Immature natural killer cell (primary cell): ENCODE data around the gene OSCAR. TPM values are rescaled to one million over a fixed set of nuclear protein-coding genes. Genes with fewer than 3 reads are reported as not detected.
A peak's percentile ranks its signal among the peaks of the same experiment; 100 is the strongest.

Experiments used
- DNase-seq, 3 donors: peaks; one replicate each; pipeline ENCODE4 v3.0.0; 2022; ENCODE audit warnings: mixed read lengths in 1 of 3
- H3K27ac Mint-ChIP-seq, 6 donors: one replicate each; pipeline ENCODE4 v1.8.0; 2020; ENCODE audit warnings: mixed read lengths in 6 of 6, mild to moderate bottlenecking in 5 of 6, inconsistent platforms in 4 of 6, moderate library complexity in 3 of 6
- H3K27me3 Mint-ChIP-seq, 3 donors: one replicate each; pipeline ENCODE4 v1.8.0; 2020 to 2021; ENCODE audit warnings: low read depth in 3 of 3, mild to moderate bottlenecking in 3 of 3, mixed read lengths in 3 of 3, moderate library complexity in 3 of 3, inconsistent platforms in 1 of 3
- H3K36me3 Mint-ChIP-seq, 3 donors: one replicate each; pipeline ENCODE4 v1.8.0; 2020; ENCODE audit warnings: mixed read lengths in 3 of 3, inconsistent platforms in 2 of 3, mild to moderate bottlenecking in 2 of 3
- H3K4me1 Mint-ChIP-seq, 2 donors: one replicate each; pipeline ENCODE4 v1.8.0; 2020; ENCODE audit warnings: inconsistent platforms in 2 of 2, mild to moderate bottlenecking in 2 of 2, mixed read lengths in 2 of 2, moderate library complexity in 1 of 2
- H3K4me3 Mint-ChIP-seq, 5 donors: one replicate each; pipeline ENCODE4 v1.8.0; 2020; ENCODE audit warnings: mild to moderate bottlenecking in 5 of 5, mixed read lengths in 5 of 5, inconsistent platforms in 3 of 5, moderate library complexity in 3 of 5
- H3K9me3 Mint-ChIP-seq, 6 donors: one replicate each; pipeline ENCODE4 v1.8.0; 2020; ENCODE audit warnings: mild to moderate bottlenecking in 6 of 6, mixed read lengths in 6 of 6, inconsistent platforms in 4 of 6, moderate library complexity in 3 of 6
- polyA plus RNA-seq, 3 donors: library from polyadenylated mRNA; unstranded; fragments of 300-500 nt; fragmentation: Illumina TruSeq; gene quantifications; one replicate each; pipeline ENCODE4 v1.2.3, GENCODE V29; 2021

Gene OSCAR
- polyA plus RNA-seq, 3 donors from 2014 or later: 0.33 to 0.82 TPM; not detected in 1

GRCh38 chr19:54094426-54095000 is 6.1 kb downstream of the OSCAR start:
- Mint-ChIP-seq H3K9me3 (no peaks in the 10 kb centered on the region), H3K27ac (peak overlapping the region in 3 of 6 donors; percentile 29 to 44 (median 31))

GRCh38 chr19:54084410-54084809 is 16.2 kb downstream of the OSCAR start:
- Mint-ChIP-seq H3K4me3 (no peak overlapping the region), H3K36me3 (no peaks in the 10 kb centered on the region), H3K27ac (no peak overlapping the region), H3K4me1 (no peaks in the 10 kb centered on the region), H3K9me3 (peaks cover 0 to 4% (median 0%) of the 10 kb centered on the region in 6 donors), H3K27me3 (peaks cover 0 to 5% (median 2%) of the 10 kb centered on the region in 3 donors)
- no peak for DNase-seq

More at GRCh38 chr19:54094426-54095000, 6.1 kb downstream of the OSCAR start:
- H3K27me3 Mint-ChIP-seq: peaks cover 4 to 17% (median 13%) of the 10 kb centered on the region in 3 donors
- H3K4me1 Mint-ChIP-seq: peaks cover 17 to 19% of the 10 kb centered on the region in 2 donors
- peak overlapping the region in 4 of 5 donors; percentile 33 to 57 (median 48) for H3K4me3 Mint-ChIP-seq
- H3K36me3 Mint-ChIP-seq: no peaks in the 10 kb centered on the region
- no peak for DNase-seq

- no peak for DNase-seq
- Mint-ChIP-seq H3K27me3 (peaks cover 0 to 5% (median 2%) of the 10 kb centered on the region in 3 donors), H3K4me3 (no peak within 1 kb of the TSS), H3K36me3 (no peaks in the 10 kb centered on the region), H3K4me1 (no peaks in the 10 kb centered on the region), H3K27ac (no peak within 1 kb of the TSS), H3K9me3 (peaks cover 0 to 4% (median 0%) of the 10 kb centered on the region in 6 donors)
Measured at GRCh38 chr19:54081032-54081431, 19.6 kb downstream of the OSCAR start, which contains the start of gene TARM1. TSS of gene TARM1 (minus strand) at chr19:54081365. CDS start at chr19:54081340, 25 bp downstream.

- H3K36me3 Mint-ChIP-seq: no peaks in the 10 kb centered on the region
- no peak overlapping the region for H3K27ac Mint-ChIP-seq
- H3K4me1 Mint-ChIP-seq: no peaks in the 10 kb centered on the region
- H3K27me3 Mint-ChIP-seq: peaks cover 2 to 8% (median 3%) of the 10 kb centered on the region in 3 donors
- H3K4me3 Mint-ChIP-seq: no peak overlapping the region
- no peaks in the 10 kb centered on the region for H3K9me3 Mint-ChIP-seq
- no peak for DNase-seq
Measured at GRCh38 chr19:54077334-54077733, 23.3 kb downstream of the OSCAR start.

GRCh38 chr19:54074851-54075250 is 25.8 kb downstream of the OSCAR start:
- H3K4me1 Mint-ChIP-seq: no peaks in the 10 kb centered on the region
- no peak for DNase-seq
- H3K4me3 Mint-ChIP-seq: no peak overlapping the region
- H3K9me3 Mint-ChIP-seq: no peaks in the 10 kb centered on the region
- peaks cover 2 to 11% (median 3%) of the 10 kb centered on the region in 3 donors for H3K27me3 Mint-ChIP-seq
- H3K36me3 Mint-ChIP-seq: no peaks in the 10 kb centered on the region
- H3K27ac Mint-ChIP-seq: no peak overlapping the region

GRCh38 chr19:54073829-54074228 is 26.8 kb downstream of the OSCAR start:
- Mint-ChIP-seq H3K27ac (no peak overlapping the region), H3K36me3 (no peaks in the 10 kb centered on the region), H3K9me3 (no peaks in the 10 kb centered on the region), H3K4me3 (no peak overlapping the region), H3K4me1 (no peaks in the 10 kb centered on the region), H3K27me3 (peaks cover 2 to 11% (median 2%) of the 10 kb centered on the region in 3 donors)
- no peak for DNase-seq

GRCh38 chr19:54069470-54069869 is 31.1 kb downstream of the OSCAR start:
- no peaks in the 10 kb centered on the region for H3K4me1 Mint-ChIP-seq
- no peak overlapping the region for H3K27ac Mint-ChIP-seq
- no peaks in the 10 kb centered on the region for H3K36me3 Mint-ChIP-seq
- DNase-seq: no peak
- no peaks in the 10 kb centered on the region for H3K9me3 Mint-ChIP-seq
- H3K27me3 Mint-ChIP-seq: peaks cover 1 to 6% (median 2%) of the 10 kb centered on the region in 3 donors
- H3K4me3 Mint-ChIP-seq: no peak overlapping the region

- Mint-ChIP-seq H3K27ac (no peak within 1 kb of the TSS), H3K27me3 (peaks cover 2 to 12% (median 6%) of the 10 kb centered on the region in 3 donors), H3K4me3 (no peak within 1 kb of the TSS), H3K9me3 (no peaks in the 10 kb centered on the region), H3K36me3 (no peaks in the 10 kb centered on the region), H3K4me1 (no peaks in the 10 kb centered on the region)
- no peak for DNase-seq
Measured at GRCh38 chr19:54063350-54064116, 37.1 kb downstream of the OSCAR start, which contains the start of gene VSTM1. TSS of gene VSTM1 (minus strand) at chr19:54063897. CDS start at chr19:54063777, 120 bp downstream.

- Mint-ChIP-seq H3K4me3 (no peak overlapping the region), H3K4me1 (no peaks in the 10 kb centered on the region), H3K36me3 (no peaks in the 10 kb centered on the region), H3K9me3 (no peaks in the 10 kb centered on the region), H3K27me3 (peaks cover 2 to 12% (median 6%) of the 10 kb centered on the region in 3 donors), H3K27ac (no peak overlapping the region)
- no peak for DNase-seq
Measured at GRCh38 chr19:54062643-54063042, 38.0 kb downstream of the OSCAR start.

- DNase-seq: no peak
- Mint-ChIP-seq H3K9me3 (no peaks in the 10 kb centered on the region), H3K4me1 (no peaks in the 10 kb centered on the region), H3K4me3 (no peak overlapping the region), H3K36me3 (no peaks in the 10 kb centered on the region), H3K27ac (no peak overlapping the region), H3K27me3 (peaks cover 0 to 18% (median 8%) of the 10 kb centered on the region in 3 donors)
Measured at GRCh38 chr19:54047616-54048015, 53.0 kb downstream of the OSCAR start.

GRCh38 chr19:54045771-54046170 is 54.8 kb downstream of the OSCAR start:
- no peaks in the 10 kb centered on the region for H3K36me3 Mint-ChIP-seq
- DNase-seq: no peak
- peaks cover 0 to 16% (median 8%) of the 10 kb centered on the region in 3 donors for H3K27me3 Mint-ChIP-seq
- H3K4me1 Mint-ChIP-seq: no peaks in the 10 kb centered on the region
- no peak overlapping the region for H3K27ac Mint-ChIP-seq
- no peaks in the 10 kb centered on the region for H3K9me3 Mint-ChIP-seq
- no peak overlapping the region for H3K4me3 Mint-ChIP-seq

Other genes starting within 250 kb of the OSCAR start
- 10 to 100 TPM; 20.1 to 40.5 (median 34.0) TPM for gene MYADM, start 232.9 kb downstream of the OSCAR start, polyA plus RNA-seq
- not detected for gene PRKCG, start 218.6 kb downstream of the OSCAR start, polyA plus RNA-seq
- gene CACNG7, start 191.5 kb downstream of the OSCAR start, polyA plus RNA-seq: not detected
- gene CACNG8, start 137.9 kb downstream of the OSCAR start, polyA plus RNA-seq: not detected
- gene CACNG6, start 109.2 kb downstream of the OSCAR start, polyA plus RNA-seq: not detected
- 1 to 10 TPM in 1 of 3 donors, not detected in 2; 1.1 TPM for gene VSTM1, start 36.9 kb downstream of the OSCAR start, polyA plus RNA-seq
- not detected for gene TARM1, start 19.4 kb downstream of the OSCAR start, polyA plus RNA-seq
- gene NDUFA3, start 2.1 kb upstream of the OSCAR start, polyA plus RNA-seq: 100 to 1,000 TPM; 367 to 704 (median 506) TPM
- gene TFPT, start 14.9 kb upstream of the OSCAR start, polyA plus RNA-seq: 10 to 100 TPM; 20.1 to 26.4 (median 20.6) TPM
- gene PRPF31, start 15.0 kb upstream of the OSCAR start, polyA plus RNA-seq: 10 to 100 TPM; 61.0 to 81.0 (median 72.7) TPM
- 10 to 100 TPM in 1 of 3 donors, 1 to 10 TPM in 2; 2.8 to 13.3 (median 4.0) TPM for gene CNOT3, start 37.0 kb upstream of the OSCAR start, polyA plus RNA-seq
- 10 to 100 TPM in 2 of 3 donors, 1 to 10 TPM in 1; 2.6 to 14.0 (median 13.5) TPM for gene LENG1, start 58.9 kb upstream of the OSCAR start, polyA plus RNA-seq
- gene TMC4, start 72.4 kb upstream of the OSCAR start, polyA plus RNA-seq: 1 to 10 TPM in 2 of 3 donors, under 1 TPM in 1; 0.93 to 3.3 (median 1.5) TPM
- gene MBOAT7, start 88.8 kb upstream of the OSCAR start, polyA plus RNA-seq: 10 to 100 TPM in 2 of 3 donors, 1 to 10 TPM in 1; 8.8 to 17.8 (median 15.7) TPM
- gene TSEN34, start 90.5 kb upstream of the OSCAR start, polyA plus RNA-seq: 10 to 100 TPM; 26.6 to 36.4 (median 34.0) TPM
- 1,000 to 10,000 TPM in 1 of 3 donors, 100 to 1,000 TPM in 2; 436 to 1,067 (median 492) TPM for gene RPS9, start 100.1 kb upstream of the OSCAR start, polyA plus RNA-seq
- gene LILRB3, start 122.2 kb upstream of the OSCAR start, polyA plus RNA-seq: 1 to 10 TPM in 1 of 3 donors, under 1 TPM in 2; 0.21 to 2.7 (median 0.59) TPM
- gene LILRA6, start 142.0 kb upstream of the OSCAR start, polyA plus RNA-seq: under 1 TPM; 0.33 to 0.53 (median 0.39) TPM
- gene LILRB5, start 156.5 kb upstream of the OSCAR start, polyA plus RNA-seq: not detected
- under 1 TPM; 0.14 to 0.81 (median 0.31) TPM for gene LILRB2, start 180.3 kb upstream of the OSCAR start, polyA plus RNA-seq
- gene LILRA5, start 212.4 kb upstream of the OSCAR start, polyA plus RNA-seq: 1 to 10 TPM in 1 of 3 donors, under 1 TPM in 1, not detected in 1; 0.28 to 1.6 TPM
- gene LILRA4, start 238.4 kb upstream of the OSCAR start, polyA plus RNA-seq: 1 to 10 TPM; 2.3 to 6.6 (median 2.8) TPM